ENCODE measurements around the gene PIK3AP1.

- TF ChIP-seq, protein P1, sequence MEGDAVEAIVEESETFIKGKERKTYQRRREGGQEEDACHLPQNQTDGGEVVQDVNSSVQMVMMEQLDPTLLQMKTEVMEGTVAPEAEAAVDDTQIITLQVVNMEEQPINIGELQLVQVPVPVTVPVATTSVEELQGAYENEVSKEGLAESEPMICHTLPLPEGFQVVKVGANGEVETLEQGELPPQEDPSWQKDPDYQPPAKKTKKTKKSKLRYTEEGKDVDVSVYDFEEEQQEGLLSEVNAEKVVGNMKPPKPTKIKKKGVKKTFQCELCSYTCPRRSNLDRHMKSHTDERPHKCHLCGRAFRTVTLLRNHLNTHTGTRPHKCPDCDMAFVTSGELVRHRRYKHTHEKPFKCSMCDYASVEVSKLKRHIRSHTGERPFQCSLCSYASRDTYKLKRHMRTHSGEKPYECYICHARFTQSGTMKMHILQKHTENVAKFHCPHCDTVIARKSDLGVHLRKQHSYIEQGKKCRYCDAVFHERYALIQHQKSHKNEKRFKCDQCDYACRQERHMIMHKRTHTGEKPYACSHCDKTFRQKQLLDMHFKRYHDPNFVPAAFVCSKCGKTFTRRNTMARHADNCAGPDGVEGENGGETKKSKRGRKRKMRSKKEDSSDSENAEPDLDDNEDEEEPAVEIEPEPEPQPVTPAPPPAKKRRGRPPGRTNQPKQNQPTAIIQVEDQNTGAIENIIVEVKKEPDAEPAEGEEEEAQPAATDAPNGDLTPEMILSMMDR (conservative IDR thresholded peaks at IDR 0.05; ENCODE audit: low read depth, low read length): no peak
- TF ChIP-seq EZH2phosphoT487 (IDR thresholded peaks at IDR 0.05; ENCODE audit: borderline replicate concordance, low read length): no peak
Measured at GRCh38 chr10:96696845-96697425, 23.4 kb downstream of the PIK3AP1 start.

Data from PC-3 (cell line).